ENCODE results near the gene ASIC2.

ASIC2 gene

GRCh38 chr17:33204701-33205100 is 88.4 kb downstream of the ASIC2 start:
- TF ChIP-seq TOX (CRISPR knock-in tag; IDR thresholded peaks at IDR 0.05; ENCODE audit: borderline replicate concordance) (no peak), PPARA (CRISPR knock-in tag; IDR thresholded peaks at IDR 0.05; ENCODE audit: borderline replicate concordance) (no peak), ZFP3 (CRISPR knock-in tag; IDR thresholded peaks at IDR 0.05) (no peak), ZNF70 (CRISPR knock-in tag; IDR thresholded peaks at IDR 0.05) (no peak), PATZ1 (CRISPR knock-in tag; IDR thresholded peaks at IDR 0.05; ENCODE audit: borderline replicate concordance) (no peak), ESRRG (CRISPR knock-in tag; IDR thresholded peaks at IDR 0.05) (no peak), ZFP30 (CRISPR knock-in tag; IDR thresholded peaks at IDR 0.05) (no peak), ZC3H10 (CRISPR knock-in tag; IDR thresholded peaks at IDR 0.05) (no peak), TCF4 (CRISPR knock-in tag; IDR thresholded peaks at IDR 0.05; ENCODE audit: borderline replicate concordance) (no peak), POU6F1 (CRISPR knock-in tag; IDR thresholded peaks at IDR 0.05; ENCODE audit: borderline replicate concordance, low read depth) (no peak), ISL1 (CRISPR knock-in tag; IDR thresholded peaks at IDR 0.05) (no peak), ARNTL (CRISPR knock-in tag; IDR thresholded peaks at IDR 0.05; ENCODE audit: borderline replicate concordance, low read depth) (no peak), BACH2 (CRISPR knock-in tag; IDR thresholded peaks at IDR 0.05; ENCODE audit: borderline replicate concordance) (no peak), RARB (CRISPR knock-in tag; IDR thresholded peaks at IDR 0.05) (no peak), OSR1 (CRISPR knock-in tag; IDR thresholded peaks at IDR 0.05) (no peak), ZNF8 (CRISPR knock-in tag; IDR thresholded peaks at IDR 0.05) (no peak), GLIS3 (CRISPR knock-in tag; IDR thresholded peaks at IDR 0.05) (no peak)
- ATAC-seq, result no peak

- ATAC-seq, result no peak
- TF ChIP-seq TSHZ2 (CRISPR knock-in tag; IDR thresholded peaks at IDR 0.05), result no peak
- TF ChIP-seq ESRRG (CRISPR knock-in tag; IDR thresholded peaks at IDR 0.05), result no peak
- TF ChIP-seq OSR1 (CRISPR knock-in tag; IDR thresholded peaks at IDR 0.05), result no peak
- TF ChIP-seq SNAI2 (CRISPR knock-in tag; IDR thresholded peaks at IDR 0.05), result no peak
These were observed 88.9 kb downstream of the ASIC2 start for GRCh38 chr17:33204156-33204555.

GRCh38 chr17:33202796-33203495 is 90.1 kb downstream of the ASIC2 start:
- TF ChIP-seq ZFP3 (CRISPR knock-in tag; IDR thresholded peaks at IDR 0.05) (no peak), CREB5 (CRISPR knock-in tag; IDR thresholded peaks at IDR 0.05; ENCODE audit: low read depth) (no peak)
- no peak for ATAC-seq

- ATAC-seq, result no peak
- TF ChIP-seq ZNF565 (CRISPR knock-in tag; conservative IDR thresholded peaks at IDR 0.05; ENCODE audit: low read depth) (no peak), ISL1 (CRISPR knock-in tag; IDR thresholded peaks at IDR 0.05) (no peak), SNAI2 (CRISPR knock-in tag; IDR thresholded peaks at IDR 0.05) (no peak), ZNF70 (CRISPR knock-in tag; IDR thresholded peaks at IDR 0.05) (no peak), ZFP30 (CRISPR knock-in tag; IDR thresholded peaks at IDR 0.05) (no peak), ARNTL (CRISPR knock-in tag; IDR thresholded peaks at IDR 0.05; ENCODE audit: borderline replicate concordance, low read depth) (no peak), RARB (CRISPR knock-in tag; IDR thresholded peaks at IDR 0.05) (no peak), BACH2 (CRISPR knock-in tag; IDR thresholded peaks at IDR 0.05; ENCODE audit: borderline replicate concordance) (no peak), PATZ1 (CRISPR knock-in tag; IDR thresholded peaks at IDR 0.05; ENCODE audit: borderline replicate concordance) (no peak), ZFP3 (CRISPR knock-in tag; IDR thresholded peaks at IDR 0.05) (no peak), CREB5 (CRISPR knock-in tag; IDR thresholded peaks at IDR 0.05; ENCODE audit: low read depth) (no peak), GLIS3 (CRISPR knock-in tag; IDR thresholded peaks at IDR 0.05) (no peak), ZC3H10 (CRISPR knock-in tag; IDR thresholded peaks at IDR 0.05) (no peak), TOX (CRISPR knock-in tag; IDR thresholded peaks at IDR 0.05; ENCODE audit: borderline replicate concordance) (no peak)
These were observed 91.1 kb downstream of the ASIC2 start for GRCh38 chr17:33202021-33202420.

Data from SK-N-SH treated with all-trans-retinoic acid at 6 μM for 48 hours (cell line).